Mucosa of descending colon (tissue), 3 donors: Measurements from ENCODE around the gene LRRK1. TPM values are rescaled to one million over a fixed set of nuclear protein-coding genes. Genes with fewer than 3 reads are reported as not detected.

Experiments
- ATAC-seq: fragments of 200-7000 bp; cut with Tn5 transposase; one replicate; pipeline ENCODE4 v1.9.1; 2020; ENCODE audit warnings: mild to moderate bottlenecking, moderate library complexity
- DNase-seq, 3 donors: peaks; one replicate each; pipeline ENCODE4 v3.0.0-alpha.2; 2020
- H3K36me3 ChIP-seq: fragments of 200-600 bp; one replicate; pipeline ENCODE4 v1.8.0; 2021; ENCODE audit warnings: low read depth, mild to moderate bottlenecking
- H3K4me1 ChIP-seq: fragments of 200-600 bp; one replicate; pipeline ENCODE4 v1.8.0; 2021; ENCODE audit warnings: low read depth, mild to moderate bottlenecking
- H3K4me3 ChIP-seq: fragments of 200-600 bp; one replicate; pipeline ENCODE4 v1.8.0; 2021; ENCODE audit warnings: mild to moderate bottlenecking
- H3K9me3 ChIP-seq: fragments of 200-600 bp; one replicate; pipeline ENCODE4 v1.8.0; 2021; ENCODE audit warnings: mild to moderate bottlenecking
- CTCF ChIP-seq: fragments of 200-600 bp; IDR thresholded peaks from one replicate; pipeline ENCODE4 v1.8.0; 2022; ENCODE audit warnings: antibody characterized with exemption, mild to moderate bottlenecking
- intact Hi-C, 2 donors: fragments of 100-400 bp; cut with DNase I in 1 of 2; cut with micrococcal nuclease in 1 of 2; formaldehyde crosslinking; loops; one replicate each; pipeline versions ENCODE4 v1.11.0 to v1.11.1; 2022; cut with DNase I, micrococcal nuclease
- long read RNA-seq, 2 donors: library from polyadenylated mRNA; unstranded; transcript quantifications; one replicate each; pipeline ENCODE4 v2.0.0, GENCODE V29; 2019 to 2021
- total RNA-seq, 3 donors: library from RNA; stranded (reverse); fragmentation: NEBNext Ultra II Directional in 2 of 3; extraction: Animal tissue kit (Norgen Biotek cat#: 25700) in 2 of 3; gene quantifications; one replicate each; pipeline versions ENCODE4 v1.2.1 to v1.2.4, GENCODE V29; 2021 to 2023
- donor health status: DM: no; HTN: no; CAD: no; lungs with moderate emphysema.
- donor health status: DM: no; HTN: no; CAD: no.
- donor health status: DM: no; HTN: yes; CAD: no.

LRRK1 gene
- 10 to 100 TPM; 43.7 to 60.1 (median 50.6) TPM for total RNA-seq
- long read RNA-seq, donor 1, partial matches to known transcripts = 16 of 20 reads
- long read RNA-seq, donor 1, other reads (novel, unspliced or antisense) = 3 of 20 reads
- long read RNA-seq, donor 2, partial matches to known transcripts = 3 of 7 reads
- long read RNA-seq, donor 2, other reads (novel, unspliced or antisense) = 4 of 7 reads

- Histone ChIP-seq H3K4me1 (peaks cover 7% of the 10 kb centered on the region), H3K4me3 (peak within 1 kb of the TSS; percentile 54), H3K9me3 (no peaks in the 10 kb centered on the region), H3K36me3 (no peaks in the 10 kb centered on the region)
- ATAC-seq (peak; percentile 63), DNase-seq (peak; percentile 61 to 72 (median 70))
- intact Hi-C loops = loop anchor here (5.0 to 10.0 kb wide), 2 partner anchors 88 to 336 kb away; partner anchors contain the start of gene CHSY1 (in 1 of the 2)
- no peak for TF ChIP-seq CTCF
These were observed at the start of gene LRRK1 for GRCh38 chr15:100918690-100919480. LRRK1 (plus strand) TSS chr15:100919357; CDS start chr15:100924633, 5,276 bp downstream.

GRCh38 chr15:100873029-100873677, 46.0 kb upstream of the LRRK1 start:
- H3K4me3 ChIP-seq = no peak overlapping the region
- no peaks in the 10 kb centered on the region for H3K36me3 ChIP-seq
- no peaks in the 10 kb centered on the region for H3K9me3 ChIP-seq
- ATAC-seq = peak; percentile 95
- DNase-seq = peak in 1 of 3 donors; percentile 91
- intact Hi-C loops = loop anchor here (5.0 to 10.0 kb wide), 2 partner anchors 246 to 248 kb away; no protein-coding TSS in a partner anchor
- no peaks in the 10 kb centered on the region for H3K4me1 ChIP-seq
- peak; percentile 91 for TF ChIP-seq CTCF

- peaks cover 5% of the 10 kb centered on the region for H3K4me1 ChIP-seq
- no peaks in the 10 kb centered on the region for H3K36me3 ChIP-seq
- intact Hi-C loops = loop anchor here in 1 of 2 donors (10.0 kb wide), 1 partner anchor 251 kb away; no protein-coding TSS in a partner anchor
- no peak for ATAC-seq
- H3K9me3 ChIP-seq = no peaks in the 10 kb centered on the region
- DNase-seq = no peak
- no peak for TF ChIP-seq CTCF
- no peak overlapping the region for H3K4me3 ChIP-seq
These were observed 43.7 kb upstream of the LRRK1 start for GRCh38 chr15:100875495-100875894.

GRCh38 chr15:100875976-100876375, 43.2 kb upstream of the LRRK1 start:
- Histone ChIP-seq H3K4me3 (no peak overlapping the region), H3K36me3 (no peaks in the 10 kb centered on the region), H3K9me3 (no peaks in the 10 kb centered on the region), H3K4me1 (peaks cover 7% of the 10 kb centered on the region)
- TF ChIP-seq CTCF = no peak
- intact Hi-C loops = loop anchor here in 1 of 2 donors (10.0 kb wide), 1 partner anchor 251 kb away; no protein-coding TSS in a partner anchor
- ATAC-seq (no peak), DNase-seq (no peak)

- no peak for TF ChIP-seq CTCF
- no peak for ATAC-seq
- Histone ChIP-seq H3K36me3 (no peaks in the 10 kb centered on the region), H3K4me1 (peaks cover 7% of the 10 kb centered on the region), H3K9me3 (no peaks in the 10 kb centered on the region), H3K4me3 (no peak overlapping the region)
- DNase-seq = no peak
- intact Hi-C loops = loop anchor here in 1 of 2 donors (10.0 kb wide), 1 partner anchor 253 kb away; no protein-coding TSS in a partner anchor
These were observed 41.6 kb upstream of the LRRK1 start for GRCh38 chr15:100877551-100877950.
